ENCODE measurements around the gene GRK4.

DNA sequence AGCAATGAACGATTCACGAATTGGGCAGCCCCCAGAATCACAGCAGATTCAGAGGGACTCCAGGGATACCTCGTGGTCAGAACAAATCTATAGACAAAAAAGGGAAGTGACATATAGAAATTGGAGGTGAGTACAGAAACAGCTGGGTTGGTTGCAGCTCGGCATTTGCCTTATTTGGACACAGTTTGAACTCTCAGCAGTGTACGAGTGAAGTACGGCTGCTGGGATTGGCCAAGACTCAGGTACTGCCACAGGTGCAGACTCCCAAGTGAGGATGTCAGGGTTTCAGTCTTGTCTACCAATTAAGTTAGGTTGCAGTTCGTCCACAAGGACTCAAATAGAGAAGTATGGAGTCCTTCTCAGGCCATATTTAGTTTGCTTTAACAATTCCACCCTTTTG lies 82.8 kb downstream of the GRK4 start:
- no peak for TF ChIP-seq POLR2A (IDR thresholded peaks at IDR 0.05; ENCODE audit: extremely low read depth, insufficient read length)
- TF ChIP-seq, protein P1, sequence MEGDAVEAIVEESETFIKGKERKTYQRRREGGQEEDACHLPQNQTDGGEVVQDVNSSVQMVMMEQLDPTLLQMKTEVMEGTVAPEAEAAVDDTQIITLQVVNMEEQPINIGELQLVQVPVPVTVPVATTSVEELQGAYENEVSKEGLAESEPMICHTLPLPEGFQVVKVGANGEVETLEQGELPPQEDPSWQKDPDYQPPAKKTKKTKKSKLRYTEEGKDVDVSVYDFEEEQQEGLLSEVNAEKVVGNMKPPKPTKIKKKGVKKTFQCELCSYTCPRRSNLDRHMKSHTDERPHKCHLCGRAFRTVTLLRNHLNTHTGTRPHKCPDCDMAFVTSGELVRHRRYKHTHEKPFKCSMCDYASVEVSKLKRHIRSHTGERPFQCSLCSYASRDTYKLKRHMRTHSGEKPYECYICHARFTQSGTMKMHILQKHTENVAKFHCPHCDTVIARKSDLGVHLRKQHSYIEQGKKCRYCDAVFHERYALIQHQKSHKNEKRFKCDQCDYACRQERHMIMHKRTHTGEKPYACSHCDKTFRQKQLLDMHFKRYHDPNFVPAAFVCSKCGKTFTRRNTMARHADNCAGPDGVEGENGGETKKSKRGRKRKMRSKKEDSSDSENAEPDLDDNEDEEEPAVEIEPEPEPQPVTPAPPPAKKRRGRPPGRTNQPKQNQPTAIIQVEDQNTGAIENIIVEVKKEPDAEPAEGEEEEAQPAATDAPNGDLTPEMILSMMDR (IDR thresholded peaks at IDR 0.05; ENCODE audit: low read depth, low read length): no peak

Data from NB4 (cell line).